Testis (tissue), 3 donors: ENCODE data around the gene SLC9A8. TPM values are rescaled to one million over a fixed set of nuclear protein-coding genes. Genes with fewer than 3 reads are reported as not detected.
A peak's percentile ranks its signal among the peaks of the same experiment; 100 is the strongest.

Source experiments
- DNase-seq: peaks from one replicate; pipeline ENCODE4 v3.0.0-alpha.2; 2019
- H3K27ac ChIP-seq, 2 donors: fragments of 200-600 bp; sonication (generic); one replicate each; pipeline ENCODE4 v1.5.1; 2019
- H3K27me3 ChIP-seq: fragments of 200-600 bp; sonication (generic); one replicate; pipeline ENCODE4 v1.5.1; 2019
- H3K36me3 ChIP-seq: fragments of 200-600 bp; sonication (generic); one replicate; pipeline ENCODE4 v1.5.1; 2017; ENCODE audit warnings: low read depth; ENCODE audit errors: missing control alignments
- H3K4me1 ChIP-seq: fragments of 200-600 bp; sonication (generic); one replicate; pipeline ENCODE4 v1.5.1; 2019
- H3K4me3 ChIP-seq, 2 donors: fragments of 200-600 bp; sonication (generic); one replicate each; pipeline ENCODE4 v1.5.1; 2017 to 2019
- H3K9me3 ChIP-seq: fragments of 200-600 bp; sonication (generic); one replicate; pipeline ENCODE4 v1.5.1; 2017
- POLR2A ChIP-seq: fragments of 450-650 bp; IDR thresholded peaks from one replicate; pipeline ENCODE4 v1.6.1; 2017; ENCODE audit warnings: antibody characterized with exemption, mild to moderate bottlenecking, moderate library complexity
- WGBS, 2 donors: methylation state at CpG; one replicate each; pipeline ENCODE4 v1.1.5; 2018; 5-methylcytosine and 5-hydroxymethylcytosine counted together
- intact Hi-C: fragments of 100-400 bp; cut with DNase I; formaldehyde crosslinking; loops from one replicate; pipeline ENCODE4 v1.15.1; 2023; ENCODE audit warnings: low total_unique reads
- polyA plus RNA-seq: library from polyadenylated mRNA; stranded (reverse); fragments of 350-450 nt; fragmentation: Illumina TruSeq; extraction: RNeasy Lipid Tissue Mini Kit (QIAGEN cat#74804); gene quantifications from one replicate; pipeline ENCODE4 v1.2.3, GENCODE V29; 2014; ENCODE audit warnings: low read depth, low replicate concordance; ENCODE audit not compliant: insufficient read depth
- total RNA-seq, 2 donors: library from RNA; depleted of rRNA; stranded (reverse); fragments of >200 nt; gene quantifications; one replicate each; pipeline ENCODE4 v1.2.3, GENCODE V29; 2016
- TF ChIP-seq, protein P1 (sequence below), 3 experiments: fragments of 450-650 bp in 2 of 3; fragments of 200-600 bp in 1 of 3; sonication (generic) in 1 of 3; IDR thresholded peaks; one replicate each; pipeline ENCODE4 v1.5.1; 2016 to 2019; ENCODE audit warnings: antibody characterized with exemption in 3 of 3, mild to moderate bottlenecking in 2 of 3, moderate library complexity in 1 of 3

The SLC9A8 gene
- total and polyA plus RNA-seq, 3 donors from 2014 or later, result 21.3 to 33.0 (median 32.7) TPM

DNA sequence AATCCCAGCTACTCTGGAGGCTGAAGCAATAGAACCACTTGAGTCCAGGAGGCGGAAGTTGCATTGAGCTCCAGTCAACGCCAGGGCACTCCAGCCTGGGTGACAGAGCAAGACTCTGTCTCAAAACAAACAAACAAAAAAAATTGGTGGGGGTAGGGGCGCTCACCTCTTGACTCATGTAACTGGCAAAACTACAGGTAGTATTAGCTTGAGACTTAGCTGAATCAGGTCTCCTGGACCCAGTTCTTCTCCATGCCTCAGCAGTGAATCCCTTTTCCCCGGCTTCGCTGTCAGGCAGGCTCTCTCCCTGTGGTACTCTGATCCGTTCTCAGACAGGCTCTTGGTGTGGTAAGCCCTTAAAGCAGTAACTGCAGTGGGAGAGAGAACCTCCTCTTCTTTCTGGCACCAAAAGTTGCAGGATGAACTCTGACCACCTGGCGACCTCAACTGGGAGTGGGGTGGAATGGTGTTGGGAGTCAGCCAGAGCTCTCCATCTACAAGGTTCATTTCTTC is 12.9 kb downstream of the SLC9A8 start:
- Histone ChIP-seq H3K4me3 (no peak overlapping the region), H3K27me3 (no peaks in the 10 kb centered on the region), H3K27ac (peak overlapping the region; percentile 4 to 53), H3K9me3 (no peaks in the 10 kb centered on the region), H3K36me3 (no peaks in the 10 kb centered on the region), H3K4me1 (peaks cover 12% of the 10 kb centered on the region)
- WGBS, 2 donors, result 79 to 82% methylated on average over 6 to 7 of the region's 7 CpGs
- no peak for TF ChIP-seq POLR2A
- TF ChIP-seq, protein P1, sequence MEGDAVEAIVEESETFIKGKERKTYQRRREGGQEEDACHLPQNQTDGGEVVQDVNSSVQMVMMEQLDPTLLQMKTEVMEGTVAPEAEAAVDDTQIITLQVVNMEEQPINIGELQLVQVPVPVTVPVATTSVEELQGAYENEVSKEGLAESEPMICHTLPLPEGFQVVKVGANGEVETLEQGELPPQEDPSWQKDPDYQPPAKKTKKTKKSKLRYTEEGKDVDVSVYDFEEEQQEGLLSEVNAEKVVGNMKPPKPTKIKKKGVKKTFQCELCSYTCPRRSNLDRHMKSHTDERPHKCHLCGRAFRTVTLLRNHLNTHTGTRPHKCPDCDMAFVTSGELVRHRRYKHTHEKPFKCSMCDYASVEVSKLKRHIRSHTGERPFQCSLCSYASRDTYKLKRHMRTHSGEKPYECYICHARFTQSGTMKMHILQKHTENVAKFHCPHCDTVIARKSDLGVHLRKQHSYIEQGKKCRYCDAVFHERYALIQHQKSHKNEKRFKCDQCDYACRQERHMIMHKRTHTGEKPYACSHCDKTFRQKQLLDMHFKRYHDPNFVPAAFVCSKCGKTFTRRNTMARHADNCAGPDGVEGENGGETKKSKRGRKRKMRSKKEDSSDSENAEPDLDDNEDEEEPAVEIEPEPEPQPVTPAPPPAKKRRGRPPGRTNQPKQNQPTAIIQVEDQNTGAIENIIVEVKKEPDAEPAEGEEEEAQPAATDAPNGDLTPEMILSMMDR (IDR thresholded peaks at IDR 0.05), result no peak
- intact Hi-C loops, result no loop called here
- no peak for DNase-seq

GRCh38 chr20:49831022-49831769 is 18.6 kb downstream of the SLC9A8 start:
- H3K27me3 ChIP-seq, result no peaks in the 10 kb centered on the region
- DNase-seq, result peak; percentile 85
- WGBS, 2 donors, result 68 to 86% methylated on average over 11 of the region's 11 CpGs
- TF ChIP-seq POLR2A, result no peak
- TF ChIP-seq, protein P1 (IDR thresholded peaks at IDR 0.05), result no peak
- H3K9me3 ChIP-seq, result no peaks in the 10 kb centered on the region
- no peak overlapping the region for H3K4me3 ChIP-seq
- peak overlapping the region; percentile 59 to 67 for H3K27ac ChIP-seq
- no peaks in the 10 kb centered on the region for H3K36me3 ChIP-seq
- intact Hi-C loops, result no loop called here
- H3K4me1 ChIP-seq, result peaks cover 25% of the 10 kb centered on the region

GRCh38 chr20:49831770-49832631 is 19.4 kb downstream of the SLC9A8 start:
- Histone ChIP-seq H3K4me1 (peaks cover 27% of the 10 kb centered on the region), H3K4me3 (no peak overlapping the region), H3K36me3 (no peaks in the 10 kb centered on the region), H3K27me3 (no peaks in the 10 kb centered on the region), H3K27ac (peak overlapping the region; percentile 59 to 67), H3K9me3 (no peaks in the 10 kb centered on the region)
- 64 to 74% methylated on average over 11 to 12 of the region's 12 CpGs for WGBS, 2 donors
- intact Hi-C loops, result no loop called here
- TF ChIP-seq, protein P1 (IDR thresholded peaks at IDR 0.05), result no peak
- TF ChIP-seq POLR2A, result no peak
- DNase-seq, result peak; percentile 76

GRCh38 chr20:49832632-49833327 is 20.2 kb downstream of the SLC9A8 start:
- H3K4me3 ChIP-seq, result no peak overlapping the region
- peaks cover 27% of the 10 kb centered on the region for H3K4me1 ChIP-seq
- peak; percentile 49 for DNase-seq
- no peaks in the 10 kb centered on the region for H3K9me3 ChIP-seq
- TF ChIP-seq, protein P1 (IDR thresholded peaks at IDR 0.05), result no peak
- TF ChIP-seq POLR2A, result no peak
- intact Hi-C loops, result no loop called here
- 82 to 89% methylated on average over 13 of the region's 13 CpGs for WGBS, 2 donors
- H3K27me3 ChIP-seq, result no peaks in the 10 kb centered on the region
- H3K27ac ChIP-seq, result peak overlapping the region; percentile 59 to 67
- H3K36me3 ChIP-seq, result no peaks in the 10 kb centered on the region
